ENCODE results near the gene KIAA1328.

DNA sequence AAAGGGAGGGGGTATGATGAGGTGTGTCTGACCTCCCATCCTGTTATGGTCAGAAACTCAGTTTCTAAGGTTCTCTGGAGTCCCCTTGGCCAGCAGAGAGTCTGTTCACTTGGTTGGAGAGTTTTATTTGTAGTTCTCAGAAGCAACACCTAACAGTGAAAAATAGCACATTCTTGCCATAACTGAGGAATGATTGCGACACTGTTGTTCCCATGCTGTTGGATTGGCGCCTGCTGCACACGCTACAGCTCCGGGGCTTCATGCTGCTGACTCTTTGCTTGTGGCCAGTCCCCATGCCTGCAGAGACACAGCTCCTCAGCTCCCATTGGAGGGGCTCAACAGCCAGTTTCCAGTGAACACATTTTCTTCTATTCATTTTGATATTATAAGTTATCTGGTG is 42.2 kb upstream of the KIAA1328 start:
- TF ChIP-seq, protein P1, sequence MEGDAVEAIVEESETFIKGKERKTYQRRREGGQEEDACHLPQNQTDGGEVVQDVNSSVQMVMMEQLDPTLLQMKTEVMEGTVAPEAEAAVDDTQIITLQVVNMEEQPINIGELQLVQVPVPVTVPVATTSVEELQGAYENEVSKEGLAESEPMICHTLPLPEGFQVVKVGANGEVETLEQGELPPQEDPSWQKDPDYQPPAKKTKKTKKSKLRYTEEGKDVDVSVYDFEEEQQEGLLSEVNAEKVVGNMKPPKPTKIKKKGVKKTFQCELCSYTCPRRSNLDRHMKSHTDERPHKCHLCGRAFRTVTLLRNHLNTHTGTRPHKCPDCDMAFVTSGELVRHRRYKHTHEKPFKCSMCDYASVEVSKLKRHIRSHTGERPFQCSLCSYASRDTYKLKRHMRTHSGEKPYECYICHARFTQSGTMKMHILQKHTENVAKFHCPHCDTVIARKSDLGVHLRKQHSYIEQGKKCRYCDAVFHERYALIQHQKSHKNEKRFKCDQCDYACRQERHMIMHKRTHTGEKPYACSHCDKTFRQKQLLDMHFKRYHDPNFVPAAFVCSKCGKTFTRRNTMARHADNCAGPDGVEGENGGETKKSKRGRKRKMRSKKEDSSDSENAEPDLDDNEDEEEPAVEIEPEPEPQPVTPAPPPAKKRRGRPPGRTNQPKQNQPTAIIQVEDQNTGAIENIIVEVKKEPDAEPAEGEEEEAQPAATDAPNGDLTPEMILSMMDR (IDR thresholded peaks at IDR 0.05) = no peak
- peak in 1 of 2 donors; percentile 74 for TF ChIP-seq EP300 (IDR thresholded peaks at IDR 0.05)

Data from tibial nerve (tissue), 4 donors.